Progenitor cell of endocrine pancreas (in vitro differentiated cells): Measurements from ENCODE around the gene PYY. TPM values are rescaled to one million over a fixed set of nuclear protein-coding genes. Genes with fewer than 3 reads are reported as not detected.
A peak's percentile ranks its signal among the peaks of the same experiment; 100 is the strongest.

Experiments
- DNase-seq: peaks from one replicate; pipeline ENCODE4 v3.0.0; 2021; ENCODE audit warnings: low spot score; ENCODE audit not compliant: unreplicated experiment
- H3K27ac Mint-ChIP-seq: 2 replicates; pipeline ENCODE4 v1.8.0; 2021; ENCODE audit warnings: mild to moderate bottlenecking, moderate library complexity, mixed read lengths
- H3K27me3 Mint-ChIP-seq: 2 replicates; pipeline ENCODE4 v1.8.0; 2021; ENCODE audit warnings: mixed read lengths
- H3K36me3 Mint-ChIP-seq: 2 replicates; pipeline ENCODE4 v1.8.0; 2022; ENCODE audit warnings: mixed read lengths; ENCODE audit not compliant: insufficient read depth
- H3K4me1 Mint-ChIP-seq: 2 replicates; pipeline ENCODE4 v1.8.0; 2021; ENCODE audit warnings: low read depth, mixed read lengths
- H3K4me3 Mint-ChIP-seq: 2 replicates; pipeline ENCODE4 v1.8.0; 2021; ENCODE audit warnings: low read depth, mild to moderate bottlenecking, moderate library complexity, mixed read lengths
- H3K9me3 Mint-ChIP-seq: 2 replicates; pipeline ENCODE4 v1.8.0; 2021; ENCODE audit warnings: low read depth, mixed read lengths
- CTCF ChIP-seq: fragments of 200-600 bp; sonication (generic); IDR thresholded peaks from one replicate; pipeline ENCODE4 v1.5.0; 2021; ENCODE audit warnings: antibody characterized with exemption, mild to moderate bottlenecking; ENCODE audit not compliant: unreplicated experiment
- total RNA-seq: library from RNA; stranded (reverse); gene quantifications from 2 replicates; pipeline ENCODE4 v1.2.1, GENCODE V29; 2021

PYY gene
- total RNA-seq, 1 donor from 2014 or later: 0.84 TPM

GRCh38 chr17:43958748-43959352 is 5.1 kb upstream of the PYY start:
- Mint-ChIP-seq H3K27ac (no peak overlapping the region), H3K27me3 (peaks cover 49% of the 10 kb centered on the region), H3K36me3 (no peaks in the 10 kb centered on the region), H3K4me3 (no peak overlapping the region), H3K9me3 (no peaks in the 10 kb centered on the region), H3K4me1 (no peaks in the 10 kb centered on the region)
- no peak for TF ChIP-seq CTCF
- DNase-seq: no peak

DNA sequence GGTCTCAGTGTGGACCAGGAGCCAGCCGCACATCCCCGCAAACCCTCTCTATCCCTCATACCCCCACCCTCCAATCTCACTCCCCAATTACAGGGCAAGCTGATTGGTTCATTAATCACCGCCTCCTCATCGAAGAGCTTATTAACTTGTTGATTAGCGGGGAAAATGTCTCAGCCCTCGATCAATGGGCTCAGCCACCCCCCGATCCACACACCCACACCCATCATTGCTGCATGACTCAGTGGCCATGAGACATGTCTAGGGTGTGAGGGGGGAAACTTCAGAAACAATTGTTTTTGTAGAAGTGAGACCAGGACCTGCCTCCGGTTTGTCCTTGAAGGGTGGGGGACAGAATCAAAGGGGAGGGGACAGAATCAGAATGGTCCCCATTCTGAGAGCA is 2.5 kb upstream of the PYY start:
- Mint-ChIP-seq H3K36me3 (no peaks in the 10 kb centered on the region), H3K27me3 (peaks cover 51% of the 10 kb centered on the region)
- no peak for TF ChIP-seq CTCF

GRCh38 chr17:43952724-43953666 is 745 bp downstream of the PYY start:
- no peak for DNase-seq
- peak overlapping the region; percentile 62 for H3K27ac Mint-ChIP-seq
- TF ChIP-seq CTCF: no peak

More for the DNA sequence above, 2.5 kb upstream of the PYY start:
- DNase-seq: no peak
- H3K27ac Mint-ChIP-seq: no peak overlapping the region
- no peaks in the 10 kb centered on the region for H3K9me3 Mint-ChIP-seq
- peaks cover 3% of the 10 kb centered on the region for H3K4me1 Mint-ChIP-seq
- H3K4me3 Mint-ChIP-seq: no peak overlapping the region

GRCh38 chr17:43952351-43952723 is 1.4 kb downstream of the PYY start:
- peaks cover 3% of the 10 kb centered on the region for H3K4me1 Mint-ChIP-seq
- no peak for TF ChIP-seq CTCF
- peaks cover 76% of the 10 kb centered on the region for H3K27me3 Mint-ChIP-seq
- peak overlapping the region; percentile 61 for H3K4me3 Mint-ChIP-seq
- DNase-seq: no peak
- no peaks in the 10 kb centered on the region for H3K36me3 Mint-ChIP-seq
- peak overlapping the region; percentile 62 for H3K27ac Mint-ChIP-seq
- no peaks in the 10 kb centered on the region for H3K9me3 Mint-ChIP-seq

More at GRCh38 chr17:43952724-43953666, 745 bp downstream of the PYY start:
- peak overlapping the region; percentile 61 for H3K4me3 Mint-ChIP-seq
- H3K4me1 Mint-ChIP-seq: peaks cover 3% of the 10 kb centered on the region
- H3K27me3 Mint-ChIP-seq: peaks cover 74% of the 10 kb centered on the region
- H3K36me3 Mint-ChIP-seq: no peaks in the 10 kb centered on the region
- H3K9me3 Mint-ChIP-seq: no peaks in the 10 kb centered on the region

GRCh38 chr17:43951750-43952149 is 2.0 kb downstream of the PYY start:
- peak overlapping the region; percentile 12 for H3K4me3 Mint-ChIP-seq
- TF ChIP-seq CTCF: no peak
- no peak for DNase-seq
- H3K27ac Mint-ChIP-seq: no peak overlapping the region
- H3K36me3 Mint-ChIP-seq: no peaks in the 10 kb centered on the region
- peaks cover 78% of the 10 kb centered on the region for H3K27me3 Mint-ChIP-seq
- peaks cover 3% of the 10 kb centered on the region for H3K4me1 Mint-ChIP-seq
- H3K9me3 Mint-ChIP-seq: no peaks in the 10 kb centered on the region
